Stimulated activated effector memory CD8-positive, alpha-beta T cell treated with anti-CD3 and anti-CD28 coated beads, Interleukin-12 subunit alpha, Interleukin-12 subunit beta, amount 100 ng/mL, for 72 hours (primary cell): Measurements from ENCODE around the gene CFAP46.
"Not testable (repeated sequence)": the region's sequence is repeated elsewhere in the genome, so short reads cannot be mapped to it uniquely, and the experiment has no call there.

Experiments used
- ATAC-seq: fragments of 150-1000 bp; cut with Tn5 transposase; 2 replicates; pipeline ENCODE4 v1.10.0; 2021
- DNase-seq, 2 donors: peaks; one replicate each; pipeline ENCODE4 v3.0.0; 2021 to 2022; ENCODE audit warnings: low spot score in 2 of 2
- H3K27ac Mint-ChIP-seq: one replicate; pipeline ENCODE4 v1.8.0; 2022; ENCODE audit warnings: mild to moderate bottlenecking, mixed read lengths
- H3K36me3 Mint-ChIP-seq: one replicate; pipeline ENCODE4 v1.8.0; 2022; ENCODE audit warnings: mild to moderate bottlenecking, mixed read lengths
- H3K4me1 Mint-ChIP-seq: one replicate; pipeline ENCODE4 v1.8.0; 2022; ENCODE audit warnings: mixed read lengths
- H3K4me3 Mint-ChIP-seq: one replicate; pipeline ENCODE4 v1.8.0; 2022; ENCODE audit warnings: mild to moderate bottlenecking, mixed read lengths
- H3K9me3 Mint-ChIP-seq: one replicate; pipeline ENCODE4 v1.8.0; 2022; ENCODE audit warnings: mixed read lengths

The CFAP46 gene

DNA sequence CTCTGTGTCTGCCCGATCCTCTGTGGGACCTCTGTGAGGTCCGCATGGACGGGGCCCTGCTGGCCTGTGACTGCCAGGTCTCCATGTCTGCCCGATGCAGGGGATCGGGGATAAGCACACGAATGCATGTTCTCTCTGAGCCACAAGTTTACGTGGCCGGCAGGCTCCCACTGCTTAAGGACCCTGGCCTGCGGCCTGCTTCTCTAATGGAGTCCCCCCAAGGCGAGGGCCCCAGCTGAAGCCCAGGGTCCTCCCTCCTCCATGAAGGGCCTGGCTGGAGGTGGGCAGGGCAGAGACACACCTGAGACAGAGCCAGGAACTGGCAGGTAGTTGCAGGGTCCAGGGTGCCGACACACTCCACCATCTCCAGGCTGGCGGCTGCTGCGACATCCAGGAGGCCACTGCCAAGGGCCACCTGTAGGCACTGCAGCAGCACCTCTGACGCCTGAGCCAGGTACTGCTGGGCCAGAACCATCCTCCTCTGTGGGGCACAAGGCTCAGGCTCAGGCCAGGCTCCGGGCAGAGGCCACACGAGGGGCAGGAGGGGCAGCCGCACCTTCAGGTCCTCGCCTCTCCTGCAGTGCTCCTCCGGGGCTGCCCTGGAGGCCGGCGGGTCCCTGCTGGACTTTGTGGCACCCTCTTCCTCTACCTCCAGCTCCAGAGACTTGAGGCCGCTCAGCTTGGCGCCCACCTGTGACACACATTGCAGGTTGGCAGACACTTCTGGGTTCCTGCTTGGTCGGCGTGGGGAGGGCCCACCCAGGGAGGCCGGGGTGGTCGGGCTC is 95.5 kb downstream of the CFAP46 start:
- ATAC-seq (no peak), DNase-seq (no peak)
- no peaks in the 10 kb centered on the region for H3K36me3 Mint-ChIP-seq
- H3K4me1 Mint-ChIP-seq, result peaks cover 8% of the 10 kb centered on the region
- H3K4me3 Mint-ChIP-seq, result no peak overlapping the region
- H3K27ac Mint-ChIP-seq, result no peak overlapping the region
- H3K9me3 Mint-ChIP-seq, result peaks cover 10% of the 10 kb centered on the region

DNA sequence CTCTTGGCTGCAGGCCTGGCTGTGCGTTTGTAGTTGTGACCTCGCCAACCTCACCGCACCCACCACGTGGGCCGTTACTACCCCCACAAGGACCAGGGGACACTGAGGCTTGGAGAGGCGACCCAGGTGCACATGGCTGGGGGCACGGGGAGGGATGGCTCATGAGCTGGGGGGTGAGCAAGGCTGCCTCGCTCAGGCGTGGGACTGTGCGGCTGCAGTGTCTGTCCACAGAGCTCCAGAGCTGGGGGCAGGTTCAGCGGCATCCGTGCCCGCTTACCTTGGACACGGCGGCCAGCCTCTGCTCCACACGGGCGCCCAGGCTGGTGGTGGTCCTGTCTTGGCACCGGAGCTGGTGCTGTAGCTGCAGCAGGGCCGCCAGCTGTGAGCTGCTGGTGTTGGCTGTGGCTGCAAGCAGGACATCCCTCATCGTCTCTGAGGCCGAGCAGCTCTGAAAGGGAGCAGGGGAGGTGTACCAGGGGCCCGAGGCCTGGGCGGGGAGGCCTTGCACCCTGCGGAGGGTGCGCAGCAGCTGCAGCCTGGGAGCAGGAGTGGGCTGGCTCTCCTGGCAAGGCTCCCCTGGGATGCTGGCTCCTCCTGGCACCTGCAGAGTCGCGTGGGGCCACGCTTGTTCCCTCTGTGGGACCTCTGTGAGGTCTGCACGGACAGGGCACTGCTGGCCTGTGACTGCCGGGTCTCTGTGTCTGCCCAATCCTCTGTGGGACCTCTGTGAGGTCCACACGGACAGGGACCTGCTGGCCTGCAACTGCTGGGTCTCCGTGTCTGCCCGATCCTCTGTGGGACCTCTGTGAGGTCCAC is 96.4 kb downstream of the CFAP46 start:
- no peak for ATAC-seq
- Mint-ChIP-seq H3K4me3 (no peak overlapping the region), H3K36me3 (no peaks in the 10 kb centered on the region), H3K27ac (no peak overlapping the region), H3K9me3 (peaks cover 11% of the 10 kb centered on the region), H3K4me1 (peaks cover 8% of the 10 kb centered on the region)
- no peak for DNase-seq

DNA sequence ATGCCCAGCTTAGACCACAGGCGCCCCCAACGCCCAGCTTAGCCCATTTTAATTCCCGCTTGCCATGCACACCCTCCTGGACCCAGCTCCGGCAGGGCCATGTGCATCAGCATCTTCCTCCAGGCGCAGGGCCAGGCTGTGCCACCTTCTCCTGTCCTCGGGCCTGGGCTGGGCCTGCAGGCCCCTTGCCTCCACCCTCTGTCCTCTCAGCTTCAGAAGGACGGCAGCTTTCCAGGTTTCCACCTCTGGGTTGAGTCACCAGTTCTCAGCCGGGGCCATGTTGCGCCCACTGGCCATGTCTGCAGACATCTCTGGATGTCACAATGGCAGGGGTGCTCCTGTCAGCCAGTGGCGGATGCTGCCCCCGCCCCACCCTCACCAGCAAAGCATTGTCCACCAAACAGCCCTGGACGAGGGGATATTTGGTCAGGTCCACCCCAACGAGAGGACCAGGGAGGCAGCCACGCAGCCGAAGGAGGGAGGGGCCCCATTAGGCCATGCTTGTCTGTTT is 97.3 kb downstream of the CFAP46 start:
- ATAC-seq, result no peak
- H3K9me3 Mint-ChIP-seq, result peaks cover 11% of the 10 kb centered on the region
- H3K4me3 Mint-ChIP-seq, result no peak overlapping the region
- DNase-seq, result no peak
- no peak overlapping the region for H3K27ac Mint-ChIP-seq
- peaks cover 8% of the 10 kb centered on the region for H3K4me1 Mint-ChIP-seq
- H3K36me3 Mint-ChIP-seq, result no peaks in the 10 kb centered on the region

DNA sequence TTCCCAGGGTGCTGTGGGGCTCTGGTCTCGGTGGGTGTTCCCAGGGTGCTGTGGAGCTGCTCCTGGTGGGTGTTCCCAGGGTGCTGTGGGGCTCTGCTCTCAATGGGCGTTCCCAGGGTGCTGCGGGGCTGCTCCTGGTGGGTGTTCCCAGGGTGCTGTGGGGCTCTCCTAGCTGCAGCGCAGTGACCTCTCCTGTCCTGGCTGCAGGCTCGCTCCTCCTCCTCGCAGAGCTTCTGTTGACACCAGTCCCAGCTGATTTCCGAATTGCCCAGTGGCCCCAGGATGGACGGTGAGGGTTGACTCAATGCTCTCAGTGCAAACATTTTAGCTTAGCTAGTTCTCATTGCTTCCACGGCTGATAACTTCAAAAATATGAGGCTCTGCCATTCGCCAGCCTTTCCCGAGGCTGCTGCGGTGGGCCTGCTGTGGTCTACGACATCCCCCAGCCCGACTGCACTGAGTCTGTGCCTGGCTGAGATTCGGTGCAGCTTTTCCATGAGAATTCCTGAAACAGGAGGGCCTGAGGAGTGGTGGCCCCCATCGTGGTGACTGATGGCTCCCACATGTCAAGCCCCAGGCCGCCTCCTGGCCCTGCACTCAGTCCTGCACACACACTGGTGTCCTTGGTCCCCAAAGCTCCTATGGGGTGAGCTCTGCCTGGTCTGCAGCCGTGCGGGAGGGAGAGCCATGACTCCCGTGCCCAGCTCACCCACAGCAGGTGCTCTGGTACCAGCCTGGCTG is 98.1 kb downstream of the CFAP46 start:
- Mint-ChIP-seq H3K9me3 (peaks cover 11% of the 10 kb centered on the region), H3K4me3 (no peak overlapping the region), H3K36me3 (no peaks in the 10 kb centered on the region), H3K27ac (no peak overlapping the region), H3K4me1 (peaks cover 8% of the 10 kb centered on the region)
- ATAC-seq (no peak), DNase-seq (no peak)

DNA sequence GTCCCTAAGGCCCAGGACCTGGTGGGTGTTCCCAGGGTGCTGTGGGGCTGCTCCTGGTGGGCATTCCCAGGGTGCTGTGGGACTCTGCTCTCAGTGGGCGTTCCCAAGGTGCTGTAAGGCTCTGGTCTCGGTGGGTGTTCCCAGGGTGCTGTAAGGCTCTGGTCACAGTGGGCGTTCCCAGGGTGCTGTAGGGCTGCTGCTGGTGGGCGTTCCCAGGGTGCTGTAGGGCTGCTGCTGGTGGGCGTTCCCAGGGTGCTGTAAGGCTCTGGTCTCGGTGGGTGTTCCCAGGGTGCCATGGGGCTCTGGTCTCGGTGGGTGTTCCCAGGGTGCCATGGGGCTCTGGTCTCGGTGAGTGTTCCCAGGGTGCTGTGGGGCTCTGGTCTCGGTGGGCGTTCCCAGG is 99.1 kb downstream of the CFAP46 start:
- H3K36me3 Mint-ChIP-seq, DNase-seq, H3K4me3 Mint-ChIP-seq, ATAC-seq, H3K27ac Mint-ChIP-seq, H3K4me1 Mint-ChIP-seq: not testable (repeated sequence)
- H3K9me3 Mint-ChIP-seq, result peaks cover 11% of the 10 kb centered on the region

DNA sequence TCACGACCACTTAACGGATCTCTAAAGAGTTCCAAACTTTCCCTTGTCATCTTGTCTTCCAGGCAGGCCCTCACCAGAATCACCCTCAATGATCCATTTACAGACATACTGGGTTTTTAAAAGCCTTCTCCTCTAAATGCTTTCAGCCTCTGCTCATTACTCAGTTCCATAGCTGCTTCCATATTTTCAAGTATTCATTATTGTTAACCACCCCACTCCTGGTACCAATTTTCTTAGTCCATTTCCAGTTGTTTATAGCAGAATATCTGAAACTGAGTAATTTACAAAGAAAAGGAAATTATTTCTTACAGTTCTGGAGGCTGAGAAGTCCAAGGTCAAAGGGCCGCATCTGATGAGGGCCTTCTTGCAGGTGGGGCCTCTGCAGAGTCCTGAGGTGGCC is 100.0 kb downstream of the CFAP46 start:
- no peaks in the 10 kb centered on the region for H3K36me3 Mint-ChIP-seq
- ATAC-seq (no peak), DNase-seq (no peak)
- H3K4me3 Mint-ChIP-seq, result no peak overlapping the region
- H3K9me3 Mint-ChIP-seq, result peaks cover 11% of the 10 kb centered on the region
- no peaks in the 10 kb centered on the region for H3K4me1 Mint-ChIP-seq
- H3K27ac Mint-ChIP-seq, result no peak overlapping the region

DNA sequence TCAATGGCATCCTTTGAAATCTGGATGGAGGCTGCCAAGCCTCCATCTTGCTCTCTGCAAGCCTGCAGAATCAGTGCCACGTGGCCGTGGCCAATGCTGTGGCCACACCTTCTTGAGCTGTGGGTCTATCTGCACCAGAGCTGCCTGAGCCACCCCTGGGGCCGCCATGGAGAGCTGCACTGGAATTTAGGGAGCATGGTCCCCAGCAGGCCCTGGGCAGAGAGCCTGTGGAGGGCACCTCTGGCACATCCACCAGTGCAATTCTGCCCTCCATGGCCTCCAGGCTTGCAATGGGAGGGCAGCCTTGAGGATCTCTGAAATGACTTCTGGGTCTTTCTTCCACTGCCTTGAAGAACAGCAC is 100.8 kb downstream of the CFAP46 start:
- H3K9me3 Mint-ChIP-seq, result peaks cover 11% of the 10 kb centered on the region
- no peak overlapping the region for H3K27ac Mint-ChIP-seq
- ATAC-seq (no peak), DNase-seq (no peak)
- H3K36me3 Mint-ChIP-seq, result no peaks in the 10 kb centered on the region
- H3K4me1 Mint-ChIP-seq, result no peaks in the 10 kb centered on the region
- H3K4me3 Mint-ChIP-seq, result no peak overlapping the region

DNA sequence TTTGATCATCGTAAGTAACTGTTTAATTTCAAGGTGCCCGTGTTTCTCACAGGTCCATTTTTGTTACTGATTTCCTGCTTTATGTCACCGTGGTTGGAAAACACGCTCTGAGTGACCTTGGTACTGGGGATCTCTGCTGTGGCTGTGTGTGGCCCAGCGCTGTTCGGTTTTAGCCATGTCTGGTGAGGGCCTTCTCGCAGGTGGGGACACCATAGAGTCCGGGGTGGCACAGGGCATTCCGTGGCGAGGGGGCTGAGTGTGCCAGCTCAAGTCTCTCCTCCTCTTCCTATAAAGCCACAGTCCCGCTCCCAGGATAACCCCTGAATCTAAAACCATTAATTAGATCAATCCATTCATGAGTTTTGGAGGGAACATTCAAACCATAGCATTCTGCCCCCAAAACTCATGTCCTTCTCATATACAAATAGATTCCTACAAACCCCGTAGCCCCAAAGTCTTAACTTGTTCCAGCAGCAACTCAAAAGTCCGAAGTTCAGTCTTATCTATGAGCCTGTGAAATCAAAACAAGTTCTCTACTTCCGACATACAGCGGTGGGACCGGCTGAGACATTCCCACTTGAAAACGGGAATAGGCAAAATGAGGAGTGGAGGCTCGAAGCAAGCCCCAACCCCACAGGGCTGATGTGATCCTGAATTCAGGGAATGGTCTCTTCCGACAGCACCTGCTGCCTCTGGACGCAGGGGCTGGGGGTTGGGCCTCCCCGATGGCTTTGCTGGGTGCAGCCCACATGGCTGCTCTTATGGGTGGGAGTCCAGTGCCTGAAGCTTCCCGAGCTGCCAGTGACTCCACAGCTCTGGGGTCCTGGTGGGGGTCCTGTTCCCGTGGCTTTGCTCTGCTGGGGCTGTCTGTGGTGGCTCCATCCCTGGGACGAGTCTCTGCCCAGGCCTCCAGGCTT is 101.4 kb downstream of the CFAP46 start:
- H3K4me1 Mint-ChIP-seq, result no peaks in the 10 kb centered on the region
- no peak for DNase-seq
- H3K36me3 Mint-ChIP-seq, result no peaks in the 10 kb centered on the region
- ATAC-seq, result no peak
- no peak overlapping the region for H3K27ac Mint-ChIP-seq
- no peak overlapping the region for H3K4me3 Mint-ChIP-seq
- peaks cover 11% of the 10 kb centered on the region for H3K9me3 Mint-ChIP-seq

DNA sequence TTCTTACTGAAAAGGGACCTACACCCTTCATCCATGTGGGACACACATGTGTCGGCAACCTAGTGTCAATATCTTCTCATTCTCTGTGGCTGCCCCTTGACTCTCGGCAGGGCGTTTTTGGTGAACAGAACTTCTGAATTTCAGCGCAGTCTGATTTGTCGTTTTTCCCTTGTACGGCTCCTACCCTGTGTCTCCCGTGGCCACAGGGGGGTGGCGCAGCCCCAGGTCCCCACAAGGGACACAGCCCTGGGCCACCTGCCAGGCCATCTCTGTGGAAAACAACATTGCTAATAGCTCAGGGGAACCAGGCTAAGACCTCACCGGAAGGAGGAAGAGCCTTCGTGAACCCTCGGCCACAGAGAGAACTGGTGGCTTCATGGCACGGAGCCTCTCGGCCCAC is 103.3 kb downstream of the CFAP46 start:
- no peaks in the 10 kb centered on the region for H3K36me3 Mint-ChIP-seq
- no peak for ATAC-seq

DNA sequence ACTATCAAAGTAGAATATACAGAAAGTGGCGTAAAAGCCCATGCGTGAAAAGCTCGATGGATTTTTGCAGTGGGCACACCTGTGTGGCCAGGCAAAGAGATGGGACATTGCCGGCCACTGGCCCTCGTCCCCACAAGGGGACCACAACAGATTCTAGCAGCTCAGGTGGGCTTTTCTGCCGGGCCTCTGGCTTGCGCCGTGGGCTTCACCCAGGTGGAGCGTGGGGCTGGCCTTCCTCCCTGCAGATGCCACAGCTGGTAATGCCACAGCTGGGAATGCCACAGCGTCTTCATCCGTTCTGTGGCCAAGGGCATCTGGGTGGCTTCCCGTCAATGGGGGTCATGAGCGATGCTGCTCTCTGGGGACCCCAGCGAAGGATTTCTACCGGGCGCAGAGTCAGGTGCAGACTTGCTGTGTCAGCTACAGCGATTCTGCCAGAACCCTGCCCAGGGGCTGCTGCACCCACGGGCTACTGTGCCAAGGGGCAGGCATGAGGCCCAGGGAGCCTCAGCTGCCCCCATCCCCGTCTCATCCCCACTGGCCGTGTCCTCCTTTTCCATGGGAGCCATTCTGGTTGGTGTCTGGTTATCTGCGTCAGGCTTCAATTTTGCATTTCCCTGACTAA is 103.9 kb downstream of the CFAP46 start:
- no peaks in the 10 kb centered on the region for H3K36me3 Mint-ChIP-seq

More for the DNA sequence above, 103.3 kb downstream of the CFAP46 start:
- H3K9me3 Mint-ChIP-seq, result peaks cover 11% of the 10 kb centered on the region
- no peak overlapping the region for H3K27ac Mint-ChIP-seq
- DNase-seq, result no peak
- H3K4me1 Mint-ChIP-seq, result no peaks in the 10 kb centered on the region
- H3K4me3 Mint-ChIP-seq, result no peak overlapping the region

DNA sequence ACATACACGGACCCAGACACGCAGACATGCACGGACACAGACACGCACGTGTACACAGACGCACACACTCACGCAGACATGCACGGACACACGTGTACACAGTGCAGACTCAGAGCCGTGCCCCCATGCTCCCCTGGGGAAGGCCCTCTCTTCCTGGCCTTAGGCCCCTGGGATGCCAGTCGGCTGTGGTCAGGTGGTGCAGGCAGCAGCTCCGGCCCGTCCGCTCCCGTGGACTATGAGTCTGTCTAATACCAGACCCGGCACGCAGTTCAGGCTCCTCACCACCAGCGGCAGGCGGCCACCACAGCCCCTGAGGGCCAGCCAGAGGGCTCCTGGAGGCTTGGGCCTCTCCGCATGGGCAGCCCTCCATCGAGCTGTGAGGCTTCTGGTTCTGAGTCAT is 104.5 kb downstream of the CFAP46 start:
- no peak overlapping the region for H3K27ac Mint-ChIP-seq
- H3K9me3 Mint-ChIP-seq, result peaks cover 10% of the 10 kb centered on the region
- H3K4me1 Mint-ChIP-seq, result no peaks in the 10 kb centered on the region
- DNase-seq (no peak), ATAC-seq (no peak)
- H3K36me3 Mint-ChIP-seq, result no peaks in the 10 kb centered on the region
- H3K4me3 Mint-ChIP-seq, result no peak overlapping the region

More for the DNA sequence above, 103.9 kb downstream of the CFAP46 start:
- ATAC-seq (no peak), DNase-seq (no peak)
- no peaks in the 10 kb centered on the region for H3K4me1 Mint-ChIP-seq
- H3K27ac Mint-ChIP-seq, result no peak overlapping the region
- H3K4me3 Mint-ChIP-seq, result no peak overlapping the region
- peaks cover 11% of the 10 kb centered on the region for H3K9me3 Mint-ChIP-seq

DNA sequence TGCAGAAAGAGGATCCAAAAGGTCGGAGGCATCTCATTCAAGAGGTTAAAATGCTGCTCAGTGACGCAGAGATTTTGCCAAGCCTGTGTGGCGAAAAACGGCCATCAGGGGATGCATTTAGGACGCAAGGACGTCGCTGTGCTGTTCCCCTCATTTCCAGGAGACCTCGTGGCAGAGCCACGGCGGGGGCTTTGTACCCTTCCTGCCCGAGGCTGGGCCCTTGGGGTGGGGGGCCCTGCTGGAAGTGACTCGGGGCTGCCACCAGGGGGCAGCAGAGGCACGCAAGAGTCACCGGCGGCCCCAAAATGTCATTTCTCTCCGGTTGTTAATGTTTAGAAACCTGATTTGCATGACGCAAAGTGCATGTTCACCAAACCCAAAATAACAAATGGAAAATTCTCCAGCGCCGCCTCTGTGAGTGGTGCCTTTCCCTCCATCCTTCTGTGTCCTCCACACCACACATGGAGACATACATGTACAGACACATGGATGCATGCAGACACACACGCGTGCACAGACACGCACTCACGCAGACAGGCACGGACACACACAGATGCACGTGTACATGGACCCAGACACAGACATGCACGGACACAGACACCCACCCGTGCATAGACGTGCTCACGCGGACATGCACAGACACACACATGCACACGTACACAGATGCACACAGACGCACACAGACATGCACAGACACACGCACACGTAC is 105.4 kb downstream of the CFAP46 start:
- Mint-ChIP-seq H3K36me3 (no peaks in the 10 kb centered on the region), H3K4me3 (no peak overlapping the region), H3K9me3 (peaks cover 2% of the 10 kb centered on the region), H3K4me1 (no peaks in the 10 kb centered on the region), H3K27ac (no peak overlapping the region)
- ATAC-seq (no peak), DNase-seq (peak; percentile 31 to 65)

DNA sequence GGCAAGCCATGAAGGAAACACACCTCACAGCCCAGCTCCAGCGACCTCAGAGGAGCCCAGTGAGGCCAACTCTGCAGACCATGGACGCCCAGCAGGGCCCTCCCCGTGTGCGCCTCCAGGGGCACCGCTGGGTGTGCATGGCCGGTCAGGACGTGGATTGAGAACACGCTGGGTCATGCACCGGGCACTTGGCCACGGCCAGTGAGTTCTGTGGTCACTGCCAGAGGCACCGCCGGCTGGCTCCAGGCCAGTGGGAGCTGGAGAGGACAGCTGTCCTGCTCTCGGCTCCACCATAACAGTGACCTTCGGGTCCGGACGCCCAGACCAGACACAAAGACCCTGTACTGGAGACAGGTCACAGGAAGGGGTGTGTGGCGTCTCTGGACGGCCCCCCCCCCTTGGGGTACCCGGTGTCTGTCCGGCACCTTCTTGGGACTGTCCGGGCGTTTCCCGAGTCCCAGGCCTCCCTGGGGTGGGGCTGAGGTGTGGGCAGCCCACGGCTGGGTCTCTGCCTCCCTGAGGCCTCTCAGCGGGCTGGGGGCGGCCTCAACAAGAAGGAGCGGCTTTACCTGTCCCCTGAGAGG is 106.0 kb downstream of the CFAP46 start:
- H3K4me1 Mint-ChIP-seq, result no peaks in the 10 kb centered on the region
- H3K27ac Mint-ChIP-seq, result no peak overlapping the region
- no peaks in the 10 kb centered on the region for H3K9me3 Mint-ChIP-seq
- DNase-seq (no peak), ATAC-seq (no peak)
- no peaks in the 10 kb centered on the region for H3K36me3 Mint-ChIP-seq
- no peak overlapping the region for H3K4me3 Mint-ChIP-seq
